ENCODE data around the gene NCOA1. TPM values are rescaled to one million over a fixed set of nuclear protein-coding genes. Genes with fewer than 3 reads are reported as not detected.

The NCOA1 gene
- 9.8 and 11.7 TPM in 2 replicates for total RNA-seq

GRCh38 chr2:24490690-24491541, at the start of gene NCOA1:
Gene NCOA1 (plus strand): TSS chr2:24491254. CDS start chr2:24658678, 167,424 bp downstream.

GRCh38 chr2:24792874-24793760, 302.1 kb downstream of the NCOA1 start, which contains the start of the genes CENPO and PTRHD1:
Gene CENPO (plus strand): TSS chr2:24793425. CDS start chr2:24793920, 495 bp downstream.
Gene PTRHD1 (minus strand): TSS chr2:24793391. CDS start chr2:24793377, 14 bp downstream.

Other genes starting within 250 kb of the NCOA1 start
- gene ITSN2, start 130.7 kb upstream of the NCOA1 start, total RNA-seq = 19.9 and 29.1 TPM in 2 replicates